Pancreas (tissue), 10 donors: ENCODE measurements around the gene REV3L. TPM values are rescaled to one million over a fixed set of nuclear protein-coding genes. Genes with fewer than 3 reads are reported as not detected.

Experiments used
- ATAC-seq, 4 donors: fragments of 200-7000 bp; cut with Tn5 transposase; one replicate each; pipeline versions ENCODE4 v1.8.0 to v1.9.1; 2020; ENCODE audit warnings: mild to moderate bottlenecking in 4 of 4, moderate library complexity in 4 of 4
- DNase-seq, 6 donors: peaks; one replicate each; pipeline ENCODE4 v3.0.0-alpha.2; 2020
- FAIRE-seq: peaks from 2 replicates; lab custom pipeline; 2012; peaks lifted over from hg19 to GRCh38; lab: Jason Lieb, UNC
- H3K27ac ChIP-seq, 4 donors: fragments of 200-600 bp; sonication (generic); 1 replicate in 3 of 4; 2 replicates in 1 of 4; pipeline versions ENCODE4 v1.5.0 to v1.8.0; 2020
- H3K27me3 ChIP-seq, 4 donors: fragments of 200-600 bp; one replicate each; pipeline ENCODE4 v1.8.0; 2021
- H3K36me3 ChIP-seq, 3 donors: fragments of 200-600 bp; sonication (generic) in 1 of 3; one replicate each; pipeline versions ENCODE4 v1.5.0 to v1.8.0; 2020 to 2021
- H3K4me1 ChIP-seq, 3 donors: fragments of 200-600 bp; one replicate each; pipeline ENCODE4 v1.8.0; 2021
- H3K4me3 ChIP-seq, 4 donors: fragments of 200-600 bp; sonication (generic) in 2 of 4; one replicate each; pipeline versions ENCODE4 v1.5.0 to v1.8.0; 2020 to 2021
- H3K9me3 ChIP-seq, 4 donors: fragments of 200-600 bp; one replicate each; pipeline ENCODE4 v1.8.0; 2021
- WGBS, 2 donors: extraction: QIAGEN DNeasy Blood & Tissue Kit; methylation state at CpG; one replicate each; pipeline ENCODE4 v1.1.7; 2013; 5-methylcytosine and 5-hydroxymethylcytosine counted together
- intact Hi-C, 3 donors: fragments of 100-400 bp; cut with DNase I; formaldehyde crosslinking; loops; one replicate each; pipeline versions ENCODE4 v1.11.1 to v1.14.2; 2022
- polyA plus RNA-seq, 2 donors: library from polyadenylated mRNA; stranded (reverse); fragments of 200-250 nt; gene quantifications; one replicate each; pipeline ENCODE4 v1.2.3, GENCODE V29; 2013
- total RNA-seq, 6 donors: library from RNA; stranded (reverse); fragmentation: NEBNext Ultra II Directional in 4 of 6; extraction: Animal tissue kit (Norgen Biotek cat#: 25700) in 4 of 6; gene quantifications; one replicate each; pipeline versions ENCODE4 v1.2.1 to v1.2.4, GENCODE V29; 2021 to 2023
- TF ChIP-seq, protein P1 (sequence below), 4 donors: fragments of 200-600 bp; sonication (generic) in 3 of 4; IDR thresholded peaks; one replicate each; pipeline versions ENCODE4 v1.5.0 to v1.8.0; 2021; ENCODE audit warnings: antibody characterized with exemption in 4 of 4
- donor health status: healthy with polysubstance abuse.
- donor health status: DM: no; HTN: no; CAD: no; lungs with moderate emphysema.
- donor health status: DM: no; HTN: no; CAD: no.
- donor health status: control.
- donor health status: control.
- donor health status: Bipolar disorder and iron deficiency.
- donor health status: DM: yes; HTN: yes; CAD: no.
- donor health status: DM: no; HTN: no; CAD: no.
- donor health status: DM: no; HTN: no; CAD: no.
- donor health status: DM: yes; HTN: yes; CAD: no.

Gene REV3L
- total and polyA plus RNA-seq, 8 donors: 6.9 to 22.0 (median 15.2) TPM

DNA sequence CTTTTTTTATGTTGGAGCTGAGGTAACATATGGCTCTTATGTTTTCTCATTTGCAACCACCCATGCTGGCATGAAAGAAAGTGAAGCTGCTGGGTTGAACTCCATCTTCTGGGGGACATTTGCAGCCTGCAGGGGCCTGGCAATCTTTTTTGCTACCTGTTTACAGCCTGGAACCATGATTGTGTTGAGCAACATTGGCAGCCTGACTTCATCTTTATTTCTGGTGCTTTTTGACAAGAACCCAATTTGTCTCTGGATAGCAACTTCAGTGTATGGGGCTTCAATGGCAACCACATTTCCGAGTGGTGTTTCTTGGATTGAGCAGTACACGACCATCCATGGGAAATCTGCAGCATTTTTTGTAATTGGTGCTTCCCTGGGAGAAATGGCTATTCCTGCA is 216.7 kb downstream of the REV3L start:
- no peaks in the 10 kb centered on the region for H3K9me3 ChIP-seq
- H3K4me3 ChIP-seq: no peak overlapping the region
- ATAC-seq (no peak), DNase-seq (no peak), FAIRE-seq (no peak)
- WGBS, 2 donors: 94 to 95% methylated on average over 2 of the region's 2 CpGs
- peaks cover 0 to 4% (median 0%) of the 10 kb centered on the region in 3 donors for H3K4me1 ChIP-seq
- TF ChIP-seq, protein P1, sequence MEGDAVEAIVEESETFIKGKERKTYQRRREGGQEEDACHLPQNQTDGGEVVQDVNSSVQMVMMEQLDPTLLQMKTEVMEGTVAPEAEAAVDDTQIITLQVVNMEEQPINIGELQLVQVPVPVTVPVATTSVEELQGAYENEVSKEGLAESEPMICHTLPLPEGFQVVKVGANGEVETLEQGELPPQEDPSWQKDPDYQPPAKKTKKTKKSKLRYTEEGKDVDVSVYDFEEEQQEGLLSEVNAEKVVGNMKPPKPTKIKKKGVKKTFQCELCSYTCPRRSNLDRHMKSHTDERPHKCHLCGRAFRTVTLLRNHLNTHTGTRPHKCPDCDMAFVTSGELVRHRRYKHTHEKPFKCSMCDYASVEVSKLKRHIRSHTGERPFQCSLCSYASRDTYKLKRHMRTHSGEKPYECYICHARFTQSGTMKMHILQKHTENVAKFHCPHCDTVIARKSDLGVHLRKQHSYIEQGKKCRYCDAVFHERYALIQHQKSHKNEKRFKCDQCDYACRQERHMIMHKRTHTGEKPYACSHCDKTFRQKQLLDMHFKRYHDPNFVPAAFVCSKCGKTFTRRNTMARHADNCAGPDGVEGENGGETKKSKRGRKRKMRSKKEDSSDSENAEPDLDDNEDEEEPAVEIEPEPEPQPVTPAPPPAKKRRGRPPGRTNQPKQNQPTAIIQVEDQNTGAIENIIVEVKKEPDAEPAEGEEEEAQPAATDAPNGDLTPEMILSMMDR (IDR thresholded peaks at IDR 0.05): no peak
- H3K27ac ChIP-seq: no peak overlapping the region
- intact Hi-C loops: no loop called here
- peaks cover 0 to 14% (median 7%) of the 10 kb centered on the region in 3 donors for H3K36me3 ChIP-seq
- no peaks in the 10 kb centered on the region for H3K27me3 ChIP-seq

DNA sequence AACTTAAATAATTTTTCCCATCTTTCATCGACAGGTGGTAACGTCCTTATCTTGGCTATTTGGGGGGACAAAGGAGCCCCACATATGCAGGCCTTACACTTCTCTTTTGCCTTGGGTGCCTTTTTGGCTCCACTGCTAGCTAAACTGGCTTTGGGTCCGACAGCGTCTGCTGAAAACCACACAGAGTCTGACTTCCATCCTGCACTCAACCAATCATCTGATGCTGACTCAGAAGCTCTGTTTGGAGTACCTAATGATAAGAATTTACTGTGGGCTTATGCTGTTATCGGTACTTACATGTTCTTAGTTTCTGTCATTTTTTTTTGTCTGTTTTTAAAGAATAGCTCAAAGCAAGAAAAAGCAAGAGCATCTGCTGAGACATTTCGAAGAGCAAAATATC is 217.2 kb downstream of the REV3L start:
- DNase-seq (no peak), FAIRE-seq (no peak), ATAC-seq (no peak)
- intact Hi-C loops: no loop called here
- no peaks in the 10 kb centered on the region for H3K9me3 ChIP-seq
- H3K27me3 ChIP-seq: no peaks in the 10 kb centered on the region
- H3K4me3 ChIP-seq: no peak overlapping the region
- TF ChIP-seq, protein P1 (IDR thresholded peaks at IDR 0.05): no peak
- WGBS, 2 donors: 83 to 86% methylated on average over 6 of the region's 6 CpGs
- H3K36me3 ChIP-seq: peaks cover 0 to 14% (median 7%) of the 10 kb centered on the region in 3 donors
- H3K27ac ChIP-seq: no peak overlapping the region
- H3K4me1 ChIP-seq: peaks cover 0 to 4% (median 0%) of the 10 kb centered on the region in 3 donors

DNA sequence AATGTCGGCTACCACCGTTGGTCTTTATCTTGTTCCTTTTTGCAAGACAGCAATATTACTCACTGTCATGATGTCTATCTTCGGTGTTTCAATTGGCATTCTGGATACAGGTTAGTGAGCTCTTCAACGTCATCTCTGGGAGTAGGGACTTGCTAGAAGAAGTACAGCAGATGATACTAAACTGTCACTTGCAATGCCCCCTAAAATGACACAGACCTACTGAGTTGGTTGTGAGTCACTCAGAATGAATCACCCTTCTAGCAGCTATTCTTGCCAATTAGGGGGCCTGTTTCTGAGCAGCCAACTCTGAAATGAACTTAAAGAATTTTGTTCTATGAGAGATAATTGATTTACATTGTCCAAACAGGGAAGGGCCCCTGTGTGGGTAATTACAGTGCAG is 219.2 kb downstream of the REV3L start:
- DNase-seq (no peak), ATAC-seq (no peak), FAIRE-seq (no peak)
- Histone ChIP-seq H3K27me3 (no peaks in the 10 kb centered on the region), H3K4me3 (no peak overlapping the region), H3K9me3 (no peaks in the 10 kb centered on the region), H3K36me3 (peaks cover 0 to 14% (median 7%) of the 10 kb centered on the region in 3 donors), H3K27ac (no peak overlapping the region), H3K4me1 (peaks cover 0 to 5% (median 4%) of the 10 kb centered on the region in 3 donors)
- intact Hi-C loops: no loop called here
- WGBS, 2 donors: 90 to 93% methylated on average over 4 of the region's 4 CpGs
- TF ChIP-seq, protein P1 (IDR thresholded peaks at IDR 0.05): no peak

DNA sequence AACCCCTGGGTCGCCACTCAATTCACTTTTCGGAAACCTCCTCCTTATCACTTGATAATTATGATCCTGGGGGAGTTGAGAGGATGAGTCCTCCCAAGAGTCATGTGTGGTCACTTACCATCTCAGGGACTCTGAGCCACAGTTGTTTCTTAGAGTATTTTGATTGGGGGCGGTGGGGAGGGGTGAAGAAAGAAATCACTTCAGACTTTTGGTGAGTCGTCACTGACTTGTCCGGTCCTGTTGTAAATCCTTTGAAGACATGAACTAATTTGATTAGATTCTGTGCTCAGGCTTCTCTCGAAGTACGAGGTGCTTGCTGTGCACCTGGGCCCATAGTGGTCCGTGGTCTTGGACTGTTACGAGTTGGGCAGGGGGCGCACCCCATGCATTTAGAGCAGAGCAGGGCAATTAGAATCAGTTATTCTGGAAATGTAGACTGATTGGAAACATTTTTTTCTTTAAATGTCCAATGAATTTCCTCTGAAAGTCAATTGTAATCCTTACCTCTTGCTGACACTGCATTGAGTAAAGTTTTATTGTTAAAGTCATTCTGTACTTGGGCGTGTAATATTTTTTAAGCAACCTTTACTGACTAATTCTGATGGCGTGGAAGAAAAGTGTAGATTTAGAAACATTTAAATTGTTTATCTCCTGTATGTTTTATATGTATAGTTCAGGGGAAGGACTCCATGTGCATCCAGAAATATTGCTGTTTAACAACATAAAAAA is 222.3 kb downstream of the REV3L start:
- Histone ChIP-seq H3K4me1 (peaks cover 0 to 9% (median 5%) of the 10 kb centered on the region in 3 donors), H3K27ac (no peak overlapping the region), H3K9me3 (no peaks in the 10 kb centered on the region), H3K36me3 (no peaks in the 10 kb centered on the region), H3K27me3 (no peaks in the 10 kb centered on the region), H3K4me3 (peak overlapping the region in 1 of 4 donors; percentile 89)
- 78 to 84% methylated on average over 12 of the region's 12 CpGs for WGBS, 2 donors
- DNase-seq: no peak
- FAIRE-seq: no peak
- intact Hi-C loops: no loop called here
- TF ChIP-seq, protein P1 (IDR thresholded peaks at IDR 0.05): no peak
- ATAC-seq: no peak
